ENCODE measurements around the gene PSME4.
"Not testable (repeated sequence)": the region's sequence is repeated elsewhere in the genome, so short reads cannot be mapped to it uniquely, and the experiment has no call there.

The PSME4 gene

GRCh38 chr2:53886406-53887280 is 84.2 kb downstream of the PSME4 start:
- DNase-seq: no peak

- no peak for DNase-seq
Observed at GRCh38 chr2:53884883-53885282, 85.9 kb downstream of the PSME4 start.

DNA sequence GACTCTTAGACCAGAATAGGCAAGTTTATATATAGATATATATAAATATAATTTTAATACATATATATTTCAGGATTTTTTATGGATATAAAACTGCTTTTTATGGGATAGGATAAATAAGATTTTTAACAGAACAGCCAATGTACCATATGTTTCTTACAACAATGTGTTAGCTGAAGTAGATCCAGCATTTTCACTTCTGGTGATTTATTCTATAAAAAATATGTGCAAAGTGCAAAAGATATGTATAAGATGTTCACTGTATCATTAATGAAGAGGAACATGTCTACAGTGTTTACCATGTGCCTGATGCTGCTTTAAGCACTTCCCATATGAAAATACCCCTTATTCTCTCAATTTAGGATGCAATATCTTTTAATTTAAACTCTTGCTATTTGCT is 88.8 kb downstream of the PSME4 start:
- no peak for DNase-seq

DNA sequence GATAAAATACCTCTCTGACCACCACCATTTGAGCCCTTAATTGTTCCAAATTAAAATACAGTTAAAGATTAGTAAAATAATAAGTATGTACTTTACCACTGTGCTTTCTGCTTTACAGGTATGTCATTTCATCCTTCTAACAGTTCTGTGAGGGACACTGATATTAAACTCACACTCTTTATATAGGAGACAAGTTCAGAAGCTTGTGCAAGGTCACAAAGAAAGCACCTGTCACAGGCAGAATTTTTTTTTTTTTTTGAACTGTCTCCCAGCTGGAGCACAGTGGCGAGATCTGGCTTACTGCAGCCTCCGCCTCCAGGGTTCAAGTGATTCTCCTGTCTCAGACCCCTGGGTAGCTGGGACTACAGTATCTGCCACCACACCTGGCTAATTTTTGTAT is 89.4 kb downstream of the PSME4 start:
- DNase-seq: no peak

- DNase-seq: no peak
Observed at GRCh38 chr2:53880756-53881155, 90.0 kb downstream of the PSME4 start.

- no peak for DNase-seq
Observed at GRCh38 chr2:53877556-53877955, 93.2 kb downstream of the PSME4 start.

- no peak for DNase-seq
Observed at GRCh38 chr2:53877112-53877511, 93.7 kb downstream of the PSME4 start.

DNA sequence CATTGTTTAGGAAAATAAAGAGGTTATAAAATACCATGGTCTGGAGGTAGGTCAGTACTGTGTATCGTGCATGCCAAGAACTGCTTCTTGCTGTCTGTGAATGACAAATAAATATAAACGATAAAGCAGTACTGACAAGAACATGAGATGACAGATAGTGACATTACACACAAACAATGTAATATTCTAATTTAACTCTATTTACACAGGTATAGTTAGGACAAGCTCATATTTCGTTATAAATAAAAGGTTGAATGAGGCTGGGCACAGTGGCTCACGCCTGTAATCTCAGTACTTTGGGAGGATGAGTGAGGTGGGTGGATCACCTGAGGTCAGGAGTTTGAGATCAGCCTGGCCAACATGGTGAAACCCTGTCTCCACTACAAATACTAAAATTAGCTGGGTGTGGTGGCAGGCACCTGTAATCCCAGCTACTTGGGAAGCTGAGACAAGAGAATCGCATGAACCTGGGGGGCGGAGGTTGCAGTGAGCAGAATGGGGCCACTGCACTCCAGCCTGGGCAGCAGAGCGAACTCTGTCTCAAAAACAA is 96.3 kb downstream of the PSME4 start:
- no peak for DNase-seq

DNA sequence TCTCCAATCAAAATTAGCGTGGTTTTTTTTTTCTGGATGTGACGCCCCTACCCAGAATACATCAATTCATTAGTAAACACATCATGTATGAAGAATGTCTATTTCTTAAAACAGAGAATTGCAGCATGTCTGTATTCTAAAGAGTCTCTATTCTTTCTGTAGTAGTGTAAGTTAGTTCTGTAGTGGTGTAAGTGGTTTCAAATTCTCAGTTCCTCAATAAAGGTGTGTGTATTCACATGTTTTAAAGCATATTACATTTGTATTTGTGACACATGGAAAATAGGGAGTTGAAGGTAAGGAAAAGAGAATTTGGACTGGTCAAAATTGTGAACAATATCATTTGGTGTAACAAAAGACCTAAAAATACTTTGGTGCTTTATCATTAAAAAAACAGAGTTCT is 103.0 kb downstream of the PSME4 start:
- DNase-seq: no peak

- no peak for DNase-seq
Observed at GRCh38 chr2:53867169-53867568, 103.6 kb downstream of the PSME4 start.

- DNase-seq: no peak
Observed at GRCh38 chr2:53865962-53866361, 104.8 kb downstream of the PSME4 start.

- no peak for DNase-seq
Observed at GRCh38 chr2:53865264-53865663, 105.5 kb downstream of the PSME4 start.

GRCh38 chr2:53863538-53864227 is 107.1 kb downstream of the PSME4 start:
- no peak for DNase-seq

DNA sequence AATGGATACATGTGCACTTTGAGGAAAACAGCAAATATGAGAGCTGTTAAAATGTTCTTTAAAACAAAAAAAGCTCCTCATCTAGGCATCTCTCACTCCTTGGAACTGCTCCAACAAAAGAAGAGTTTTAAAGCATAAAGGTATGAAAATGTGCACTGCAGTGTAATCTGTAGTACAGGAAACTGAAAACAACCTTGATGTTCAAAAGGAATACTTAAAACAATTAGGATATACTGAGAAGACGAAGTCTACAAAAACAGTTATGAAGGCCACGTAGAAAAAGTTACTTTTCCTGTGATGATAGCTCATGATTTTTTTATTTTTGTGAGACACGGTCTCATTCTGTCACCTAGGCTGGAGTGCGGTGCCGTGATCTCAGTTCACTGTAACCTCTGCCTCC is 109.0 kb downstream of the PSME4 start:
- no peak for DNase-seq

DNA sequence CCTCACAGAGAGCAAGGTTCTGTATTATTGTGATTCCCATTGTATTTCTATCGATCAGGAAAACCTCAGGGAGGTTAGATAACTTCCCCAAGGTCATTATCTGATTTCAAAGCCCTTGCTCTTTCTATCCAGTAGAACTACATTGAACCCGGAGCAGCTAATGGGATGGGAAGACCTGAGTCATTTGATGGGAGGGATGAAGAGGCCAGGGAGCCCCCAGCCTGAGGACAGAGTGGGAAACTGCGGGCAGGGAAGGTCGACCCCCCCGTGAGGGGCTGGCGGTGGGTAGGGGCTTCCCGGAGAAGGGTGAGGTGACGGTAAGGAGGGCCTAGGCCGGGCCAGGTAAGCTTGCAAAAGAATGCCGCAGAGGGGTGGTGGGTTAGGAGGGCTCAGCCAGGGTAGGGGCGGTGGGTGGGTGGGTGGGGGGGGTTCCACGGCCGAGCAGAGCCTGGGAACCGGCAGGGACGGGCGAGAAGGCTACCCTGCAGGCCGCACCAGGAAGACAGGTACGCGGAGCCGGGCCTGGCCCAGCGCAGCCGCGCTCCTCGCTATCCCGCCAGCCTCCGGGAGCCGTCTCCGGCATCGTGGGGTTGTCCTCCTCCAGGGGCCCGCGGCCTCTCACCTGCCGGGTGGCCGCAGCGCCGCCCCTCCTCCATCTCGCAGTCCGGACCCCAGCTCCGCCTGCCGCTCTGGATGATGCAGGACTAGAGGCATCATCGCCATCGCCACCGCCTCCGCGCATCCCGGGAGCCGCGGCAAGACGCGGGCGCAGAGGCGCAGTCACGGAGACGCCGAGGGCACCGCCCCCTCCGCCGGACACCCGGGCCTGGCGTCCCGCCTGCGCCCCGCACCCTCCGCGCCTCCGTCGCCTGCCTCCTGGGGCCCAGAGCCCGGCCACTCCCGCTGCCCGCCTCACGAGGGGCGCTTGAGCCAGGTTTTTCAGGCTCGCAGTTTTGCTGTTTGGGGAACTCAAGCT is 111.3 kb downstream of the PSME4 start, which contains the start of gene GPR75:
GPR75 (minus strand) TSS at position 762 of the 976 bp plus-strand sequence. CDS start 5,211 bp downstream, outside the sequence.
- peak in 52 of 56 donors; percentile 5 to 83 (median 56) for DNase-seq

DNA sequence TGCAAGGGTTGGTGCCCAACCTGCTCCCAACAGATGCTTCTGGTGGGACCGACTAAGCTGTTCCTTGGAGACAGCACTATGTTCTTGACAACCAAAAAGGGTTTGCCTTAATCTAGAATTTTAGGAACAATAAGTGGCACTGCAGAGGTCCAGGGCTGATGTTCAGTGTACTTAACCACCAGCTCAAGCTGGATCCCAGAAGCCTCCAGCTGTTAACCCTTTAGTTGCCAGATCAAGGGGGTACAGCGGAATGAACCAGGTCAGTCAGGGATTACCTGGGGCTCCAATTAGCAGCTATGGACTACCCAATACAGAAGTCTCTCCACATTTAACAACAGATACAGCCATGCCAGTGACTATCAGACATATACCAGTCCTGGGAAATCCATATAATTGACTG is 114.5 kb downstream of the PSME4 start:
- DNase-seq: peak in 1 of 56 donors; percentile 13

GRCh38 chr2:53854678-53855077 is 116.1 kb downstream of the PSME4 start:
- no peak for DNase-seq

DNA sequence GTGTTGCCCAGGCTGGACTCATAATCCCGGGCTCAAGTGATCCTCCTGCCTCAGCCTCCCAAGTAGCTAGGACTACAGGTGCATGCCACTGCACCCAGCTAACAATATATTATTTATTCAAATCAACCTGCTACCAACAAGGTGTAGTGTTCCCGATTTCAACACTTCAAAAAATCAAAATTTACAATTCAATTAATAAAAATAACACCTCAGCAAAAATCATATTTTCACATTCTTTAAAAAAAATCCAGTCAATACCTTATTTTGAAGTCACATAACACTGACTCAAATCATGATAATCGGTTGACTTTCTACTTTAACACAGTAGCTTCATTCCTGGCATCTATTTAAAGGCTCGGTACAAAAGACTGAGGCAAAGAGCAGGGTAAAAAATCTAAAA is 118.3 kb downstream of the PSME4 start:
- DNase-seq: no peak

- not testable (repeated sequence) for DNase-seq
Observed at GRCh38 chr2:53851052-53851757, 119.6 kb downstream of the PSME4 start.

GRCh38 chr2:53848062-53848461 is 122.7 kb downstream of the PSME4 start:
- no peak for DNase-seq
